ENCODE data around the gene JAK1.
"Not testable (repeated sequence)": the region's sequence is repeated elsewhere in the genome, so short reads cannot be mapped to it uniquely, and the experiment has no call there.

JAK1 gene

DNA sequence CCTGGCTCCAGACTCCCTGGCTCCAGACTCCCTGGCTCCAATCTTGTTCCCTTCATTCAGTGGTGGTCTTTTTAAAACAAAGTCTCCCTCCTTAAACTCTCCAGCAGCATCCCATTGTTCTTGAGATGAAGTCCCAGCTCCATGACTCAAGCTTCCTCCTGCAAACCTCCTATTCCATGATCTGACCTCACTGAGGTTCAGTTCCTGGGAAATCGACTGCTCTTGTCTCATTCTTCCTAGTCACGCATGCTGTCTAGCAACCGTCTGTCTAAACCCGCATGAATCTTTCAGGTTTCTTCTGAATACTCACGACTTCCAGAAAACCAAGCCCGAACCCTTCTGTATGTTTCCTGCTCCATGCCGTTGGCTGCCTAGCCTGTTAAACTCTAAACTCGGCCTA lies 129.5 kb downstream of the JAK1 start:
- DNase-seq (ENCODE audit: low read depth): no peak

DNA sequence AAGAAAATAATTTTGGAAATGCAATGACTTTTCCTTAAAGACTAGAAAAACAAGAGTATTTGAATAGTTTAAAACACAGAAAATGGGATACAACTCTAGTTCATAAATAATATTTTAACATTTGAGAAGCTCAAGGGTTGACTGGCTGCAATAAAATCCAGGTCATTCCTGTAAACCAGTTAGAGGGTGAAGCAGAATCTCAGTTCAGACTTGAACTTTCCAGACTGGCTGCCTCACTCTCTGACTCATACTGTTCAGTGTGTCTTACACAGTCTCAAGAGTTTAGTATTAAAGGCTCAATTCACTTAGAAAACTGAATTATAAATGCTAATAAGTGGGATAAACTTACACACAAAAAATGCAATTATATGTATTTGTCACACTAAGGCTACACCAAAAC lies 131.6 kb downstream of the JAK1 start:
- no peak for DNase-seq (ENCODE audit: low read depth)

DNA sequence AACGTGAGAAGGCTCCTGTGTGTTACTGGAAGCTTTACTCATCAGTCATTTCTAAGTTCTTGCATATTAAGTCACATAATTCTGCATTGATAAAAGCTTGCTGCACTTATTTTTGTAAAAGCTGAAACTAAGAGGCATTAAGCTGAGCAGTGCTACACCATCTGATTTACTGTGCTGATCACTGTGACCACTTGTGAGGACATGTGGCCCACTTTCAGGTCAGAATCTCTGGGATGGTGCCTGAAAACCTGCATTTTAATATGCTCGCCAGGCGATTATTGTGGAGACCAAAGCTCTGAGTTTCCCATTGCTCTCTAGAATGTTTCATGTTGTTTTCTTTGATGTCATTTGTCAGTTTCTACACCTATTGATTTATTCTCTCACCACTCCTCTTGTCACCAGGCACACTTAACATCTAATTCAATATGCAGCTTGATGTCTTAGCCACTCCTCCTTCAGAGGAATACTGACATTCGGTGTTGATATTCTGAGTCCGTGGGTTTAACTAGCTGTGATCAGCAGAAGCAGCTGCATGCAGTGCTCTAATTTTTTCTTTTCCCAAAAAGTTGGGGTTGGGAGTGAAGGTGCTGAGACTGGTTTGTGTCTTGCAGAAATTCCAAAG lies 136.2 kb downstream of the JAK1 start:
- no peak for DNase-seq (ENCODE audit: low read depth)

DNA sequence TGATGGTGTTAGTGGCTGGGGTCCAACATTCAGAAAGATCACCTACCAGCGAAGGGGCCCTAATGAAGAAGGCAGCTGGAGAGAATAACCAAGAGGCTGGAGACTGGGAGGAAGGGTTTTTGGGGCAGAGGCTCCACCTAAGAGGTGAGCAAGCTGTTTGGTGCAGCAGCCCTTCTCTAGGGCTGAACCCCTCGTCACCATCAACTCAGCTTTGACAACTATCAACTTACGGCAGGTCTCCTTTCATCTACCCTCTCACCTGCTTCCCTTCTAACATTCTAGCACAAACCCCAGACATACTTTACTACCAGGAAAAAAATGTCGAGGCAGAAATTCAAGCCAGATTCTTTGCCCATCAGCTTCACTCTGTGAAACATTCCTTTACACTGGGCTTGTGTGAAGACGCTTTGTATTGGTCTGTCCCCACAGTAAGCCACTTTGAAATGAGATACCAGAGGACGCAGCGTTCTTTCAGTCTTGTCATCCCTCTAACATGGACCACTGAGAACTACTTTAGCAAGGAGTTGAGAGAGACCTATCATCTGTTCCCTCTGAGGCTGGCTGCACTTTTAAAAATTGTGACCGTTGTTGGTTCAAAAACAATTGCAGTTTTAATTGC lies 136.8 kb downstream of the JAK1 start:
- DNase-seq (ENCODE audit: low read depth): no peak

DNA sequence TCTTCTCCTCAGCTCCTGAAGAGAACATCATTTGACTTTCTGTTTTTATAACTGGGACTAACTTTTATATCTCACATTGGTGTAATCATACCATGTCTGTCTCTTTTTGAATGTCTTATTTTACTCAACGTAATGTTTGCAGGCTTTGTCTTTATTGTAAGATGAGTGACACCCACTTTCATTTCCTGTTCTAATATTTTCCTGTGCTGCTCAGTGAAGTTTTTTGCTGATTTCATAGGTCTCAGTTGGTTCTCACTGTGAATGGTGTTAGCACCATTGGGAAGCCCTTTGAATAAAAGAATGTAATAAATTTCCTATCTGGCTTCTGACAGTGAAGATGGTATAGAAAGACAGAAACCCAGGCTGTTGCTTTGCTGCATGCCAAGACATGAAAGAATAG lies 137.5 kb downstream of the JAK1 start:
- no peak for DNase-seq (ENCODE audit: low read depth)

DNA sequence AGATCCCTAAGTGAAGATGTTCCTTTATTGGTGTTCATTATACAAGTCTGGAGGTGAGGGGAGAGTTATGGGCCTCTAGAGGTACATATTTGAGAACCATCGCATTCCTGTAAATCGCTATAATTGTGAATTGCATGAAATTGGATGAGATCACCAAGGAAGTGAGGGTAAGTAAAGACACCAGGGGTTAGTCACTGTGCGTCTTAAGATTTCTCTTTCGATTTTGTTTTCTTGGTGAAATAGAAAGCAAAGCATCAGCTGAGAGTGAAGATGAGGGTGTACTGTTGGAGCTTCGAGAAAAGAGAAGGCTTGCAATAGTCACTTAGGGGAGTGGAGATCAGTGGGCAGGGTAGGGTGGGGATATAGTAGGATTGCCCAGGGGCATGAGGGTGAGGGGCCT lies 139.4 kb downstream of the JAK1 start:
- no peak for DNase-seq (ENCODE audit: low read depth)

DNA sequence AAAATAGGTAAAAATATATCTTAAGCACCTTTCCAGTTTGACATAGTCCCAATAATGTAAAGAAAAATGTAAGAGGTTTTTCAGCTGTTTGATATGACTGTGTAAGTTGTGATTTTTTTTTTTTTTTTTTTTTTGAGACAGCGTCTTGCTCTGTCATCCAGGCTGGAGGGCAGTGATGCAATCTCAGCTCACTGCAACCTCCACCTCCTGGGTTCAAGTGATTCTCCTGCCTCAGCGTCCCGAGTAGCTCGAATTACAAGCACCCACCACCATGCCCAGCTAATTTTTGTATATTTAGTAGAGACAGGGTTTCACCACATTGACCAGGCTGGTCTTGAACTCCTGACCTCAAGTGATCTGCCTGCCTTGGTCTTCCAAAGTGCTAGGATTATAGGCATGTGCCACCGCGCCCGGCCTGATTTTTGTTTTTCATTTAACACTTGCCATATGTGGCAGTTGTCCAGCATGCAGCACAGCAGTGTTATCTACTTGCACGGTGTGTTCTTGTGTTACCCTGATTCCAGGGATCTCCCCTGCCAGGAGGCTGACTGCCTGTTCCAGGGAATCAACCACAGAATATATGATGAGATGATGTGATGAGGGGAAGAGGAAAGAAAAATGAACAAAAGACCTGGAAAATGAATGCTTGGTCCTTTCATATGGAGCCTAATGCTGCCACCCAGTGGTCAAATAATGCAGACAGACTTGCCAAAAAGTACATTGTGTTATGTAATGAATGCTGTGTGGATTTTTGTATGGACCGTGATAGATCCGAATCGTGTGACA lies 142.5 kb downstream of the JAK1 start:
- DNase-seq (ENCODE audit: low read depth): peak; percentile 50

DNA sequence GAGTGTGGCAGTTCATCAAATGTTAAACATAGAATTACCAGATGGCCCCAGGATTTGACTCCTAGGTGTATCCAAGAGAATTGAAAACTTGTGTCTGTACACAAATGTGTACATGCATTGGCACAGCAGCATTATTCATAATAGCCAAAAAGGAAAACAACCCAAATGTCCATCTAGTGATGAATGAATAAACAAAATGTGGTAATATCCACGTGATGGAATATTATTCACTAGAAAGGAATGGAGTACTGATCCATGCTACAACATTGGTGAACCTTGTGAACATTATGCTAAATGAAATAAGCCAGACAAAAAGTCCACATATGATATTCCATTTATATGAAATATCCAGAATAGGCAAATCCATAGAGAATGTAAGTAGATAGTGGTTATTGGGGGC lies 143.7 kb downstream of the JAK1 start:
- no peak for DNase-seq (ENCODE audit: low read depth)

DNA sequence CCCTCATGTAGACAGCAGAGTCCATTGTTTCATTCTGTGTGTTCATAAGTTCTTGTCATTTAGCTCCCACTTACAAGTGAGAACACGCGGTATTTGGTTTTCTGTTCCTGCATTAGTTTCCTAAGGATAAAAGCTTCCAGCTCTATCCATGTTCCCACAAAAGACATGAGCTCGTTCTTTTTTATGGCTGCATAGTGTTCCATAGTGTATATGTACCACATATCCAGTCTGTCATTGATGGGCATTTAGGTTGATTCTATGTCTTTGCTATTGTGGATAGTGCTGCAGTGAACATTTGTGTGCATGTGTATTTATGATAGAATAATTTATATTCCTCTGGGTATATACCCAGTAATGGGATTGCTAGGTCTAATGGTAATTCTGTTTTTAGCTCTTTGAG lies 145.8 kb downstream of the JAK1 start:
- not testable (repeated sequence) for DNase-seq (ENCODE audit: low read depth)

DNA sequence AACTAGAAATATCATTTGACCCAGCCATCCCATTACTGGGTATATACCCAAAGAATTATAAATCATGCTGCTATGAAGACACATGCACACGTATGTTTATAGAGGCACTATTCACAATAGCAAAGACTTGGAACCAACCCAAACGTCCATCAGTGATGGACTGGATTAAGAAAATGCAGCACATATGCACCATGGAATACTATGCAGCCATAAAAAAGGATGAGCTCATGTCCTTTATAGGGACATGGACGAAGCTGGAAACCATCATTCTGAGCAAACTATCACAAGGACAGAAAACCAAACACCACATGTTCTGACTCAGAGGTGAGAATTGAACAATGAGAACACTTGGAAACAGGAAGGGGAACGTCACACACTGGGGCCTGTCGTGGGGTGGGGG lies 149.0 kb downstream of the JAK1 start:
- DNase-seq (ENCODE audit: low read depth): not testable (repeated sequence)

DNA sequence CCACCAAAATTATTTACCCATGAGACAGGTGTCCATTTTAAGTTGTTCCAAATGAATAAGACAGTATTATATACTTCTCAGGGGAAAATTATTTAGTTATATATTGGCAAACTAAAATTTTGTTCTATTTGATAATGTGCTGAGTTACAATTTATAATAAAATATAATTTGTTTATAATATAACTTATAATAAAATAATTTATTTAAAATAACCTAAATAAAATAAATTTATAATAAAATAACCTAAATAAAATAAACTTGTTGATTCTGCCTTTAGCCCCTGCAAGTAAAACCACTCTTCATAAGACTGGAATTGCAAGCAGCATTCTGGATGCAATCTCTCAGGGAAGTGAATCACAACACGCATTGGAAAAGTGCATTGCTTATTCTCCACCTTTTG lies 151.9 kb downstream of the JAK1 start:
- DNase-seq (ENCODE audit: low read depth): no peak

DNA sequence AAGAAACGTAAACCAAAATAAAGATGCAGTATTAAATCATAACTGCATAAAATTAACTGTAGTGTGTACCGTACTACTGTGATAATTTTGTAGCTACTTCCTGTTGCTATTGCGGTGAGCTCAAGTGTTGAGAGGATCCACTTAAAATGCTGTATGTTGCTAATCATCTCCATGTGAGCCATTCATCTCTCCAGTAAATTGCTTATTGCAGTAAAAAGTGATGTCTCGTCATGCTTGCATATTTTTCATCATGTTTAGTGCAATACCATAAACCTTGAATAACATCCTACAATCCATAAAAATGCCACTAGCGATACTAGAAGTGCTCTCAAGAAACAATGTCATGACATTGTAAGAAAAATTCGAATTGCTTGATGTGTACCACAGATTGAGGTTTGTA lies 155.2 kb downstream of the JAK1 start:
- no peak for DNase-seq (ENCODE audit: low read depth)

DNA sequence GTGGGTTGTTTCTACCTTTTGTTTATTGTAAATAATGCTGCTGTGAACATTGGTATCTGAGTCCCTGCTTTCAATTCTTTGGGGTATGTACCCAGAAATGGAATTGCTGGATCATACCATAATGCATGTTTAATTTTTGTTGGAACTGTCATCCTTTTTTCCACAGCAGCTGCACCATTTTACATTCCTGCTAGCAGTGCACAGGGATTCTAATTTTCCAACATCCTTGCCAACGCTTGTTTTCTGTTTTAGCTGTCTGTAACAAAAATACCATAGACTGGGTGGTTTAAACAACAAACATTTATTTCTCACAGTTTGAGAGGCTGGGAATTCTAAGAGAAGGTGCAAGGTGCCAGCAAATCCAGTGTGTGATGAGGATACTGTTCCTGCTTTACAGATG lies 156.3 kb downstream of the JAK1 start:
- DNase-seq (ENCODE audit: low read depth): no peak

DNA sequence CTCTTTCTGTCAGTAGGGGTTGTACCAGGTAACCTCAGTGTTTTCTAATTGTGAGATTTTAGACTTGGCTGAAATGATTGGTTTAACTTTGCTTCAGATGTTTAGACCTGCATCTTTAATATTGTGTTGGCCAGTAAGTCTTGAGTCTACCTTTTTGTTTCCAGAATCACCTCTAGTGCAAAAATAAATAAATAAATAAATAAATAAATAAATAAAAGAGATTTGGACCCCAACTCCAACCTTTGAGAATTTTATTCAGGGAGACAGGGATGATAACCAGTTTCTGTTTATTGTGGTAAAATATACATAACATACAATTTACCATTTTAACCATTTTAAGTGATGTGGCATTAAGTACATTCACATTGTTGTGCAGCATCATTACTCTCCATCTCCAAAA lies 157.0 kb downstream of the JAK1 start:
- DNase-seq (ENCODE audit: low read depth): no peak

DNA sequence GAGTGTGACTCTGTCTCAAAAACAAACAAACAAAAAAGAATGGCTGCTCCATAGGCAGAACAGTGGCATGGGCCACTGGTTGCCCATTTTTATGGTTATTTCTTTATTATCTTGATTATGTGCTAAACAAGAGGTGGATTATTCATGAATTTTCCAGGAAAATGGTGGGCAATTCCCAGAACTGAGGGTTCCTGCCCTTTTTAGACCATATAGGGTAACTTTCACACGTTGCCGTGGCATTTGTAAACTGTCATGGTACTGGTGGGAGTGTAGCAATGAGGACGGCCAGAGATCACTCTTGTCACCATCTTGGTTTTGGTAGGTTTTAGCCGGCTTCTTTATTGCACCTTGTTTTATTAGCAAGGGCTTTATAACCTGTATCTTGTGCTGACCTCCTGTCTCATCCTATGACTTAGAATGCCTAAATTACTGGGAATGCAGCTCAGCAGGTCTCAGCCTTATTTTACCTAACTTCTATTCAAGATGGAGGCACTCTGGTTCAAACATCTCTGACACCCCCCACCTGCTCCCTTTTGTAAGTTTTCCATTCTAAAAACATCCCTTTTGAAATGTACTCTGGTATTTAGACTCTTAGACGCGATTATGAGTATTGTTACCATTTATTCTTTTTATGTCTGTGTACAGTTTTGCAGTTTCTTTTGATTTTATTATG lies 164.4 kb downstream of the JAK1 start:
- DNase-seq (ENCODE audit: low read depth): no peak

DNA sequence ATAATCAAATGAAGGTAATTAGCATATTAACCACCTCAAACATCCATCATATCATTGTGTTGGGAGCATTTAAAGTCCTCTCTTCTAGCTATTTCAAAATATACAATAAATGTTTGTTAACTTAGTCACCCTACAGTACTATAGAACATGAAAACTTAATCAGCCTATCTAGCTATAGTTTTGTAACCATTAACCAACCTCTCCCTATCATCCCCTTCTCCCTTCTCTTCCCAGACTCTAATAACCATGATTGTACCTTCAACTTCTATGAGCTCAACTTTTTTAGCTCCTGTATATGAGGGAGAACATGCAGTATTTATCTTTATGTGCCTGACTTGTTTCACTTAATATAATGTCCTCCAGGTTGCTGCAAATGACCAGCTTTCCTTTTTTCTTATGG lies 167.5 kb downstream of the JAK1 start:
- DNase-seq (ENCODE audit: low read depth): no peak

DNA sequence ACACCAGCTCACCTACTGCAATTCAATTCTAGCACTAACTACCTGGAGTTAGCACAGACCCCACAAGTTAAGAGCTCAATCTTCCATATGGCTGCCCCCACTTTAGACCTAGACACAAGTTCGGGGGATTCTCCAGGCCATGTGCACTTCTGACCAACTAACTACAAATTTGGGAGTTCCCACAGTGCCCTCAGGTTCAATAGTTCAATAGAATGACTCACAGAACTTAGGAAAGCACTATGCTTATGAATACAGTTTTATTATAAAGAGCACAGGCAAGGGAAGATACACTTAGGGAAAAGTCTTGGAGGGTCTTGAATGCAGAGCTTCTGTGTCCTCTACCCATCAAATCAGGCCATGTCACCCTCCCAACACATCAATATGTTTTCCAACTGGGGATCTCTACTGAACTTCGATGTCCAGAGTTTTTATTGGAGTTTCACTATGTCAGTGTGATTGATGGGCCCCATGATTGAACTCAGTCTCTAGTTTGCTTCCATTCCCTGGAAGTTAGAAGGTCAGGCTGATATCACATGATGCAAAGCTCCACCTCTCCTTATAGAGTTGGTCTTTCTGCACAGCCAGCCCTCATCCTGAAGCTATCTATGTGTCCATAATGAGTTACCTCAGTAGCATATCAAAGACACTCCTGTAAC lies 175.4 kb downstream of the JAK1 start:
- no peak for DNase-seq (ENCODE audit: low read depth)

All from stimulated activated CD4-positive, alpha-beta T cell treated with anti-CD3 and anti-CD28 coated beads, Interleukin-2, amount 100 ng/mL, for 4 hours (primary cell).